ENCODE measurements around the gene PTPRB.
"Not testable (repeated sequence)": the region's sequence is repeated elsewhere in the genome, so short reads cannot be mapped to it uniquely, and the experiment has no call there.

The PTPRB gene

GRCh38 chr12:70535896-70536374 is 101.3 kb downstream of the PTPRB start:
- DNase-seq = no peak

- no peak for DNase-seq
These were observed 102.8 kb downstream of the PTPRB start for GRCh38 chr12:70534466-70534865.

DNA sequence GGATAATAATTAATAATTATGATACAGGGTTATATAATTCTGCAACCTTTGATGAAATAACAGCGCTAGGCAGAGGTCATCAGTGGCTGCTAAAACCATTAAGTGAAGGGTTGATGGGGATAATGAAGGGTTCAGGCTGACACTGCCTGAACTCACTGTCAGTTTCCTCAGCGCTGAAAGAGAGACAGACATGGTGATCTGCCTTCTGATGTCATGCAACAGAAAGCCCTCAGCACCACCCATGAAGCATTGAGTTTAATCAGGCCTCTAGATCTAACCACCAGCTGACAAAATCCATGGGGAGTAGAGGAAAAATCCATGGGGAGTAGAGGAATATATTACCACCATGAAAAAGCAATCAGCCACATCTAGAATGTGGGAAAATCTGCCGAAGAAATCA is 107.6 kb downstream of the PTPRB start:
- DNase-seq = no peak

GRCh38 chr12:70520847-70521246 is 116.4 kb downstream of the PTPRB start:
- DNase-seq = no peak

GRCh38 chr12:70513426-70513825 is 123.8 kb downstream of the PTPRB start:
- no peak for DNase-seq

DNA sequence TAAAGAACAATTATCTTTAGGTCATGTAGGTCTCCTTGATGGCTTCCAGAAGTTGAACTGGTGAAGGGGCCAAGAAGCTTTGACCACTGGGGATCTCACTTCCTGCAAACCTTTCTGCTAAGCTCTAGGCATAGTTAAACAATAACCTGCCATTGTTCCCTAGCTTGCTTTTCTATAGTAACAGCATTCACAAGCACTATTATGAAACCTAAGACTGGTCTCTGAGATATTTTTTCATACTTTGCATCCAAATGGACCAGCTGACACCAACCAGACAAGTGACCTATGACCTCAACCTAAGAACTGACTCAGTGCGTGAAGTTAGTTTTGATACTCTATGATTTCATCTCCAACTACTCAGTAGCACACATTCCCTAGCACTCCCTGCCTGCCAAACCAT is 129.1 kb downstream of the PTPRB start:
- DNase-seq = no peak

DNA sequence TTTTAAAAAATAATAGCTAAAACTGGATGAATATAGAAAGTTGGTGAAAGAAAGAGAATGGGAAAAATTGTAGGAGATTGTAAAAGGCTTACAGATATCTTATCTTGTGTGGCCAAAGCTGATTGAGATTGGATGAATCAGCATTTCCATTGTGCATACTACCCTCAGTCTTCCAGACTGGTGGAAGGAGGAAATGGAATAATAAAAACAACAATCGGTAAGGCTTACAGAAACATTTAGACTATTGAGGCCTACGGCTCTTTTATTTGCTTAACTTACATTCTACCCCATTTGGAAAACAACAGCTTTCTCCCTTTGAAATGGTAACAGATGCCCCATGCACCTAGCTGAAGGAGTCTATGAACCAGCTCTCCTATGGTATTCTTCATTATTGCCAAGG is 129.8 kb downstream of the PTPRB start:
- DNase-seq = no peak

- DNase-seq = no peak
These were observed 139.7 kb downstream of the PTPRB start for GRCh38 chr12:70497508-70497907.

- DNase-seq = not testable (repeated sequence)
These were observed 144.3 kb downstream of the PTPRB start for GRCh38 chr12:70492904-70493303.

GRCh38 chr12:70490928-70491327 is 146.3 kb downstream of the PTPRB start:
- not testable (repeated sequence) for DNase-seq

DNA sequence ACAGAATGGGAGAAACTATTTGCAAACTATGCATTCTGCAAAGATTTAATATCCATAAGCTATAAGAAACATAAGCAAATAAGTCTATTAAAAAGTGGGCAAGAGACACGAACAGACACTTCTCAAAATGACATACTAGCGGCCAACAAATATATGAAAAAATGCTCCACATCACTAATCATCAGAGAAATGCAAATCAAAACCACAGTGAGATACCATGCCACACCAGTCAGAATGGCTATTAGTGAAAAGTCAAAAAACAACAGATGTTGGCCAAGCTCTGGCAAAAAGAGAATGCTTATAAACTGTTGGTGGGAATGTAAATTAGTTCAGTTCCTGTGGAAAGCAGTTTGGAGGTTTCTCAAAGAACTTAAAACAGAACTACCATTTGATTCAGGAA is 149.8 kb downstream of the PTPRB start:
- no peak for DNase-seq

DNA sequence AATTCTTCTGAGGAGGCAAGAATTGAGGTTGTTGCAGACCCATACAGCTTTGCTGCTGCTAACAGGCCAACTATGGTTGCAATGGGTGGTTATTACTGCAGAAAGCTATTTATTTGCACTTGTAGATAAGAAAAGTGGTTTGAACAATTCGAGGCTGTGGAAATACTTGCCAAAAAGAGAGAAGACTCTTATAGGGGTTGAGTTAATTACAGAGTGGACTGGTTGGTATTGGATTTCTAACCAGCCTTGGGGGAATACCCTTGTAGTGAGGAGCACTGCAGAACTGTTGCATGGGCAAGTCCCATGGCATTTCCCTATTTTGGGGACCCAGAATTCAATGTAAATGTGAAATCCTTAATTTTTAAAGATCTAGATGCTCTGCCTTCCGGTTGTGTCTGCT is 150.6 kb downstream of the PTPRB start:
- no peak for DNase-seq

- DNase-seq = no peak
These were observed 151.5 kb downstream of the PTPRB start for GRCh38 chr12:70485704-70486103.

DNA sequence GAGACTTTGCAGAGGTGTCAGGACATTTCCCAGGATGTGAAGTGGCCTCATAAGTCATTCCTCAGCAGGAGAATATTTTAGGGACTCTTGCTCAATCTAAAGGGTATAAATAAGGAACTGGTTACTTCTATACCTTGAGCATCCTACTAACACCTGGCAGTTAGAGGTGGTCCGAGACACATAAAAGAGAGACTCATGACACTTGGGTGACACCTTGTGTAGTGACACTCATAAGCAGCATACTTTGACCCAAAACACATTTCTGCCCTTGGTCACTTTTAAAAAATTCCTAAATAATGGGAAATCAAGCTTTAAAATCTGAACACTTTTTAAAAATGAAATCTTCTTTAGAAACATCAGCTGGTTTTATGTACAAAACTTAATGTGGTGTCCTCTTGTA is 152.8 kb downstream of the PTPRB start:
- no peak for DNase-seq

GRCh38 chr12:70482764-70483163 is 154.5 kb downstream of the PTPRB start:
- DNase-seq = no peak

DNA sequence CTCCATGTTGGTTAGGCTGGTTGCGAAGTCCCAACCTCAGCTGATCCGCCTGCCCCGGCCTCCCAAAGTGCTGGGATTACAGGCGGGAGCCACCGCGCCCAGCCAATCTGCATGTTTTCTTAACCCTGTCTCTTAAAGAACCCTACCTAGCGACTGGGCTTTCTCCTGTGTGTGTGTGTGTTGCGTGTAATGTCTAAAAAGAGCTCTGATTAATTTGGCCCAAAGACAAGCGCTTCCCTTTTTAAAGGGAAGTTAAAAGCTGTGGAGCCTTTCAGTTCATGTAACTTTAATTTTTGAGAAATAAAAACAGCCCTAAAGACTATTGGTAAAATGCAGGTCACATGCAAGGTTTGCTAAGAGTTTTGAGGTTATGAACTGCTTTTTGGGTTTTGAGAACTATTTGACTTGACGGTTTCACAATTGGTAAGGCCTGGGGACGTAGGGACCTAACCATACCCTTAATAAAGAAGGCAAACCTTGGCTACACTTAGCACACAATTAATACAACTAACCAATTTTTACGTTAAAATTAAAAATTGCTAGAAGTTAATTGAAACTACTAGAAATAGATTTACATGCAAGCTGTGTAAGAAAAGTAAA is 167.9 kb downstream of the PTPRB start:
- no peak for DNase-seq

DNA sequence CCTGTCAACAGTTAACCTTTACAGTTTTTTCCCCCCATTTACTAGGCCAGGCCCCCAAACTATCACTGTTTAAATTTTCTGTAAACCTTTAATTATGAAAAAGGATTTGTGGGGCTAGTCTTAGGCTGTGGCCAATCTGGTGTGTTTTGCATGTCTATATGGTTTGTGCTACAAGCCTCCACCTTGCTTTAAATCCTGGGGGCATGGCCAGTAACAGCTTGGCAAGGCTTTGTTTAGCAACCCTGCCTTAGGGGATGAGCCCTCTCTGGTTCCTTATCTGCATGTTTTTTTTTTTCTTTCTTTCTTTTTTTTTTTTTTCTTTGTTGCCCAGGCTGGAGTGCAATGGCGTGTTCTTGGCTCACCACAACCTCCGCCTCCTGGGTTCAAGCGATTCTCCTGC is 168.5 kb downstream of the PTPRB start:
- no peak for DNase-seq

GRCh38 chr12:70467918-70468733 is 169.1 kb downstream of the PTPRB start:
- DNase-seq = no peak

- no peak for DNase-seq
These were observed 169.8 kb downstream of the PTPRB start for GRCh38 chr12:70467476-70467875.

GRCh38 chr12:70466753-70467152 is 170.5 kb downstream of the PTPRB start:
- DNase-seq = no peak
